Activated CD8-positive, alpha-beta memory T cell treated with anti-CD3 and anti-CD28 coated beads for 1 hour (primary cell): ENCODE results near the gene VSIR.

Experiments used
- DNase-seq, 2 donors: peaks; one replicate each; pipeline ENCODE4 v3.0.0-alpha.2; 2020; ENCODE audit warnings: low read depth in 1 of 2; ENCODE audit errors: extremely low read depth in 1 of 2

Gene VSIR

DNA sequence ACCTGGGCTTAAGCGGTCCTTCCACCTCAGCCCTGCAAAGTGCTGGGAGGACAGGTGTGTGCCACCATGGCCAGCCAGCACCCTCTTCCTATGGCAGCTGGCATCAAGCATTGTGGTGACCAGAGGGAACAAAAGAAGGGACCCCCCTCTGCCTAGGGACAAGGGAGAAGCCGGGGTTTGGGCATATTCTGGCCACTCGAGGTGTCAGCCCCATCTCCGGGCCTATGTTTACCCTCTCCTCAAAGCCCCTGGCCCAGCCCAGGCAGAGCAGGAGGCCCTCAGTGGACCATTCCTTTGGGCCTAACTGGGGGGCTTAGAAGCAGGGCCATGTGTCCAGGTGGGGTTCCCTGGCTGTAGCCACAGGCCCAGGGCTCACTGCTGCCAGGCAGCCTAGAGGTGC lies 23.9 kb downstream of the VSIR start:
- no peak for DNase-seq

DNA sequence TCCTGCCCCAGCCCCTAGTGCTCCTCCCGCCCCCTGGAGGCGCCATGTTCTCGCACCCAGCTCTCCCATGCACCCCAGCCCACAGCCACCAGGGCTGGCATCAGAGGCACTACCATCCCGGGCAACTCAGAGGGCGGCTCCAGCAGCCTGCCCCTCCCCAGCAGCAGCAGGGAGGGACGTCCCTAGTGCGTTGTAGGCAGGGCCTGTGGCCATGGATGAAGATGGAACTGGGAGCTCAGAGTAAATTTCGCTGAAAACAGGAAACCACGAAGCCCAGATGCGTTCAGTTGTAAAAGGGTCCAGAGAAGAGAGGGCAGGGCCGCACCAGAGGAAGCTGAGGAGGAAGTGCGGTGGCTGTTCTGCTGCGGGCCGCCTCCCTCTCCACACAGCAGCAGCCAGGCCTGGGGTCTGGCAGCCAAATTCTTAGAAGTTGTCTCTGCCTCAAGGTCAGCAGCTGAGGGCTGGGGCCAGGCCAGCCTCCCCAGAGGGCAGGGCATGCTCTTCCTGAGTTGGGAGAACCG lies 24.6 kb downstream of the VSIR start:
- DNase-seq = peak in 1 of 2 donors; percentile 42

- DNase-seq = no peak
Observed at GRCh38 chr10:71747551-71748523, 25.5 kb downstream of the VSIR start.

DNA sequence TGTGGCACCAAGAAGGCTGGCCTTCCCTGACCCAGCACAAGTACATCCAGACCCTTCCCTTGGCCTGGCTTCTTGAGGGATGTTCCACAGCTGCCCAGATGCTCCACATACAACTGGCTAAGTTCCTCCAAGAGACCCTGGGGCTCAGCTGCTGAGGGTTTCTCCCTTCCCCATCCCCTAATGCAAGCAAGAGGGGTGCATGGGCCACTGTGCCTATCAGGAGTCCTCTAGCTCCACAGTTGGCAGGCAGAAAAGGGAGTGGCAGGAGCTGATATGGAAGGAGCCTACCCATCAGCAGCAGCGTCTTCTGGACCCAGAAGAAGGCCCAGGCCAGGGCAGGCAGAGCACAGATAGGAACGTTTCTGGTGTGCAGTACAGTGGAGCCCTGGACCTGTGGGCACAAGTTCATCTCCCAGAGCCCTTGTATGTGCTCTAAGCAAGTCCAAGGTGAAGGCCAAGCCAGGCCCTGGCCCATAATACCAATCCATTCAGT lies 26.2 kb downstream of the VSIR start:
- no peak for DNase-seq

DNA sequence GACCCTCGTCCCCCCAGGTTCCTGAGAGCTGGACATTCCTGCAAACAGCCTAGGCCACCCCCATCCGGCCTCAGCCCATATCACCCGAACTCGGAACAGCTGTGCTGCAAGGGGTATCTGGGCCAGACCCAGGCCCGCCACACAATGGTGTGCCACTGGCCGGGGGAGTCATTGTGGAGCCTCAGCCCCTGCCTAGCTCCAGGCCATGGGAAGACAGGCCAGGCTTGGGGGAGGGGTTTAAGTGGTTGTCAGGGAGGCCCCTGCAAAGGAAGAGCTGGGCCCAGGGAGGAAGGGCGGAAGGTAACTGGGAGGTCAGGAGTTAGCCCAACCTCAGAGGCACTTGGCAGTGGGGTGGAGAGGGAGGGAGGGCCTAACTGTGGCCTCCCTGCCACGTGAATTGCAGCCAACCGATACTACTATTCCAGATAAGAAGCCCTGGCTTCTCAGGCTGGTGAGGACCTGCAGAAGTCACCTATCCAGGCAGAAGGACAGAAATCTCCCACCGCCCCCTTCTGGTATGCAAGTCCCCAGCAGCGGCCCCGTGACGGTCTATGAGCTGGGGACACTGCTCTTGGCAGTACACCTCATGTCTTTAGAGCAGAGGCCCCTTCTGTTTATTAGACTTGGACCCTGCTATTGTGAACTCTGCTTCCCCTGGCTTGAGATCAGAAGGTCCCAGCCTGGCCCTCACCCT lies 26.8 kb downstream of the VSIR start:
- no peak for DNase-seq

DNA sequence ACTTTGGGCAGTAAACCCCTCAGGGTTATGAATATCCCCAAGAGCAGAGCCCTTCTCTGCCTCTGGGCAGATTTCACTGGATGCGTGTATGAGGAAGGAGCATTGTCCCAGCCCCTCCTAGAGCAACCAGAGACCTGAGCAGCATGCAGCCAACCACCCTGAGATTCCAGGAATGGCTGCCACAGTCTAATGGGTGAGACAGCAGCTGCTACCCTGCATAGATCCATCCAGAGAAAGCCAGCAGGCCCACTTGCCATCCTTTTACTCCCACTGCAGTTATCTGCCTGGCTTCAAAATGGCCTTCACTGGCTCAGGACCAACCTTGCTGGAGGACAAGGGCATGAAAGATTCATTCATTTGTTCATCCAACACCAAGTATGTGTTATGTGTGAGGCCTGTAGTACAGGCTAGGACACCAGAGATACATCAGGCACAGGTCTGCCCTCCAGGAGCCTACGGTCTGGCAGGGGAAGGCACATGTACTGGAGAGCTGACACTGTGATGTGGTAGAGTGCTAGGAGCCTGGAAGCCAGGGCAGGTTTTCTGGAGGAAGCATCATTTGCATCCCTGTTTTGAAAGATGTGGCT lies 27.6 kb downstream of the VSIR start:
- DNase-seq = no peak

- DNase-seq = no peak
Observed at GRCh38 chr10:71744897-71745663, 28.2 kb downstream of the VSIR start.

DNA sequence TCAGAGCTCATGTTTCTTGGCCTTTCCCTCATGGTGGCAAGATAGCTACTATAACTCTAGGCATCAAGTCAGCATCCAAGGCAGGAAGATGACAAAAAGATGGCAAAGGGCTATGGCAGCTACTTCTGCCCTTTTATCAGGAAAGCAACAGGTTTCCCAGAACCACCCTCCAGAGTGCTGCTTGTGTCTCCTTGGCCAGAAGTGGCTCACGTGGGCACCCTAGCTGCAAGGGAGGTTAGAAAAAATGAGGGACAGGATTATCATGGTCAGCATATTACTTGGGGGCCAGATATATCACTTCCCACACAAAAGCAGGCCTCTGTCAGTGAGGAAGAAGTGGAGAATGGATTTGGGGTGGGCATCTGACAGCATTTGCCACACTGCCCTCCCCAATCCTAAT lies 29.5 kb downstream of the VSIR start:
- no peak for DNase-seq

DNA sequence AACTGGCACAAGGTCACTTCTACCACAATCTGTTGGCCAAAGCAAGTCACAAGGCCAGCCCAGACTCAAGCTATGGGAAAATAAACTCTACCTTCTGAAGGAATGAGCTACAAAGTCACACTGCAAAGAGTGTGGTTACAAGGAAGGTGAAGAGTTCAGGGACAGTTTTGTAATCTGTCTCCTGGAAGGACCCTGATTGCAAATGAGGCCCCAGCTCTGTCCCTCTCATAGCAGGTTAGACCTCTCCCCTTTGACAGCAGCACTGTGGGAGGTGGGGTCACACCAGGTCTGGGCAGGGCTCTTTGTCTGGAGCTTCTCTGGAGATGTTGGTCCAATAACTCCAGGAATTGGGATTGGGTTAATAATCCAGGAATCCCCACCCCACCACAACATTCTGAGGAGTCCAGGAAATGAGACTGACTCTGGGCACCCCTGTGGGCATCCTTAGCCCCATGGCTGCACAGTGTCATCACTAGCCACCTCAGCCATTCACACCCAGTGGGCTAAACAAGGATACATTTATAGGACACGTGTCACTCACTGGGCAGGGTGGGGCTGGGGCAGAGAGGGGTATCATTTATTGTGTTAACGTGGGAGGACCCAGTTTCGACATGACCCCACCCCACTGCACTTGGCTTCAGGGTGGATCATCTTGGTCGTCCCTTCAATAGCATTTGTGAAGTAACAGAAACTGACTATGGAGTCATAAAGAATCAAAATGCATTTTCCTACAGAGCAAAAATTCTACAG lies 30.1 kb downstream of the VSIR start:
- no peak for DNase-seq

DNA sequence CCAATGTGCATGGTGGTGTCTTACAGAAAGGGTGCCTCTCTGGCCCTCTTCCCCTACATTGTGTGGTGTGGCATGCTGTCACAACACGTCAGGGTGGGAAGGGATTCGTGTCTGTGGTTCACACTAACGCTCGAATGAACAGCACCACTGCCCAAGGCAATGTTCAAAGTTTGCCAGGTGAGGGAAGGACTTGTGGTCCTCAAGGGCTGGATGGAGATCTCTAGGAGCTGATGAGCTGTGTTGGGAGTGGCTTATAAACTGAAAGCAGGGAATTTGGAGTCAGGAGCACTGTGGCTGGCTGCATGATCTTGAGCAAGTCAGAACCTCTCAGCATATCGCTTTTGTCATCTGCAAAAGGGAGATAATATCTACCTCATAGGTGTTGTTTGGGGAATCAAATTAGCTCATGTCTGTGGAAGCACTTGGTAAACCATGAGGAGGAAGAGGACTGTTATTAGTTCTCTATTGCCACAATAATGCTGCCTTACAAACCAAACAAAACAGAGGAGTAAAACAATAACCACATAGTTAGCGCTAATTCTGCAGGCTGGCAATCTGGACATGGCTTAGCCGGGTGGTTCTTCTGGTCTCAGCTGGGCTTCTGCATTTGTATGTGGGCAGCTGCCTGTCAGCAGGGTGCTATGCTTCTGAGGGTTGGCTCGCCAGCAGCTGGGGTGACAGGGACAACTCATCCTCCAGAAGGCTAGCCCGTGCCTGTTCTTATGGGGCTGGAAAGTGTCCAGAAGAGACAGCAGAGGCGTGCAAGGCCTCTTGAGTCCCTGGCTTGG lies 30.8 kb downstream of the VSIR start:
- DNase-seq = no peak

- DNase-seq = no peak
Observed at GRCh38 chr10:71741671-71742070, 31.6 kb downstream of the VSIR start.

- DNase-seq = no peak
Observed at GRCh38 chr10:71741029-71741428, 32.3 kb downstream of the VSIR start.

DNA sequence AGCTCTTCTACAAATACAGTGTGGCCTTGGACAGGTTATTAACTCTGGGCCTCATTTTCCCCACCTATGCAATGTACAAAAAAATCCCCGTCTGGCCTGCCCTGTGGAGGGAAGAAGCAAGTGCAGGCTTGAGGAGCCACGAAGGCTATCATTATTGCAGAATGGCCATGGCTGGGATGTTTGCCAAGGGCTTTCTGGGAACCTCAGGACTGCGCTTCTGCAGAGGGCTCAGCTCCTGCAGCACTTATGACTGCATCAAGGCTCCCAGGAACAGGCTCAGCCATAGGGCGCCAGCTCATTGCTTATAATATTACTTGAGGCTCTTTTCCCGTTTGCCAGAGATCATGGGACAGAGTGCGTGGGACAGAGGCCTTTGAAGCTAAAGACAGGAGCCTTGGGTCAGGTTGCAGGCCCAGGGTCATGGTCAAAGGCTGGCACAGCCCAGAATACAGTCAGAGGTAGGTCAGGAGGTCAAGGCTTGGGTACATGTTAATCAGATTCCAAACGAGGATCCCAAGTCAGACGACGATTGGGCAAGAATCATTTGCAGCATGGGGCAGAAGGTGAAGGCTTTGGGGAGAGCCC lies 33.2 kb downstream of the VSIR start:
- no peak for DNase-seq

DNA sequence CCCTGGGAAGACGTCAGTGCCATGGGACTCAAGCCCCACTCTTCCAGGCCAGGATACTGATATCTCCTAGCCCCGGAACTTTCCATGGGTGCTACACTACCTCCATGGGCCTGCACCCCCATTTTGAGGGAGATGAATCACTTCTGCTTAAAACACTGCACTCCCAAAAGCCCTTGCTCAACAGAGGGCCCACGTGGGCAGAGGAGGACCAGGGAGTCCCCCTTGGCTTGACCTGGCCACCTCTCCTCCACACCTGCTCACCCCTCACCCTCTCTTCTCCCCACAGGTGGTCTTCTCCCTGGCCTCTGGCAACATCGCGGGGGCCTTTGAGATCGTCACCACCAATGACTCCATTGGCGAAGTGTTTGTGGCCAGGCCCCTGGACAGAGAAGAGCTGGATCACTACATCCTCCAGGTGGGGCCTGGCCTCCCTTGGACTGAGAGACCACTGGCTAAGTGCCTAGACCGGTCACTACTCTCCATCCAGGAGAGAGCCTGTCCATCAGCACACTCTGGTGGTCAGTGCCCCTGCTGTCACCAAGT lies 33.9 kb downstream of the VSIR start:
- DNase-seq = no peak

DNA sequence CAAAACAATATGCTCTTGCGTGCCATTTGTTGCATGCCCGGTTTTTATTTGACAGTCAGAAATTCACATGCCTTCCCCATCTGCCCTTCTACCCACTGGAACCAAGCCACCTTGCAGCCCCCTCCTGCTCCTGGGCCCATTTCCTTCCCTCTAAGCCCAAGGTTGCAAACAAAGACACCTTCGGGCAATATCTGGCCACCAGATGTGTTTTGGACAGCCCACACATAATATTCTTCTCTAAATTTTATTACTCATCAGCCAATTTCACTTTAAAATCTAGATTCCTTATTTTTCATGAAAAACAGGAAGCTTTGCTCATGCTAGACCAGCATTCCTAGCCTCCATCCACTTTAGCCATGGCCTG lies 35.5 kb downstream of the VSIR start:
- DNase-seq = no peak

DNA sequence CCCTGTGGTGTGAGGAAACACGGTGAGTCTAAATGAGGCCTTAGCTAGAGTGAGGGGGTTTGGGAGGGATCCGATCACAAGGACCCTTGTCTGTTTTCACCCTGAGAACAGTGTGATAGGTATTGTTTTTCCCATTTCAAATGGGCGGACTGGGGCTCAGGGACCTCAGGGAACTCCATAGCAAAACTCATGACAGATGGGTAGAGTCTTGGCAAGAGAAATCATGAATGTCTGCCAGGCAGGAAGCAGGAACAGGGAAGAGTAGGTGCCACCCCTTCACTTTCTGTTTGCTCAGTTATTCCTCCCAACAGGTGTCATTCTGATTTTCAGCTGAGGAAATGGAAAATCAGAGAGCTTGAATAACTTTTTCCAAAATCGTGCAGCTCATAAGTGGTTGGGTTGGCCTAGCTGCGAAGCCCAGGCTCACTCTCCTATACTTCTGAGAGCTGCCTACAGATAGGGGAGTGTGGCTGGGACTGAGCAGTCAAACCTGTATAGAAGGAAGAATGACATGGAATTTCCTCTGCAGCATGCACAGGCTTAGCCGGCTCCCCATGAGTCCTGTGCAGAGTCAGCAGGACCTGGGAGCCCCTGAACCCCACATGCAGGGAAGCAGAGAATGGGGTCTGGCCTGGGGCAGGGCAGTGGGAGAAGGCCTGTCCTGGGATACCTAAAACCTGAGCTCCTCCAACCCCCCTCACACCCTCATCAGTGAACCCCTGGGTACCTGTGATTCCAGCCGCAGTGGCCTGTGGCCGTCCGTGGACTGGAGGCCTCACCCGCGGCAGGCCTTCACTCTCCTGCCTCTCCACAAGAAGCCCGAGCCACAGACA lies 36.1 kb downstream of the VSIR start:
- no peak for DNase-seq

DNA sequence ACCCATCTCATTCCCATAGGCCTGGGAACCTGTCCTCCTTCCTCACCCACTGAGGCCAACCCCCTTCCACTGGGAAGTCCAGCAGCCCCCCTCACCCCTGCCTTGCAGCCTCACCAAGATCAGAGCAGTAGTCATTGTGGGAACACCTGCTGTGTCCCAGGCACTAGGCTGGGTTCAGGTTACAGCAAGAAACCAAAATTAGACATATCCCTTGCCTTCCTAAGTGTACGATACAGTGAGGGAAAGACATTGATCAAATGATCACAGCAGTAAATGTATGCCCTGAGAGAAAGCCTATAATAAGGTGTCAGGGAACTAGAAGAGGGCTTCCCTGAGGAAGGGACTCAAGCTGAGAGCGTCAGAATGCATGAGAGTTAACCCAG lies 36.8 kb downstream of the VSIR start:
- no peak for DNase-seq
